Gastroesophageal sphincter (tissue), 3 donors: Measurements from ENCODE around the gene SLC25A45.

Experiments
- EP300 ChIP-seq: sonication (generic); formaldehyde crosslinking; IDR thresholded peaks from one replicate; pipeline ENCODE4 v1.6.1; 2017; ENCODE audit warnings: antibody characterized with exemption, mild to moderate bottlenecking
- POLR2A ChIP-seq, 2 donors: fragments of 450-650 bp; IDR thresholded peaks; one replicate each; pipeline ENCODE4 v1.6.1; 2017; ENCODE audit warnings: antibody characterized with exemption in 2 of 2, mild to moderate bottlenecking in 2 of 2, moderate library complexity in 1 of 2
- POLR2AphosphoS5 ChIP-seq: sonication (generic); formaldehyde crosslinking; IDR thresholded peaks from one replicate; pipeline ENCODE4 v1.6.1; 2017; ENCODE audit warnings: antibody characterized with exemption
- TF ChIP-seq, protein P1 (sequence below), 4 experiments: fragments of 200-600 bp in 2 of 4; fragments of 450-650 bp in 2 of 4; sonication (generic) in 1 of 4; IDR thresholded peaks; one replicate each; pipeline ENCODE4 v1.5.1; 2017 to 2019; ENCODE audit warnings: antibody characterized with exemption in 4 of 4, mild to moderate bottlenecking in 2 of 4, moderate library complexity in 2 of 4

DNA sequence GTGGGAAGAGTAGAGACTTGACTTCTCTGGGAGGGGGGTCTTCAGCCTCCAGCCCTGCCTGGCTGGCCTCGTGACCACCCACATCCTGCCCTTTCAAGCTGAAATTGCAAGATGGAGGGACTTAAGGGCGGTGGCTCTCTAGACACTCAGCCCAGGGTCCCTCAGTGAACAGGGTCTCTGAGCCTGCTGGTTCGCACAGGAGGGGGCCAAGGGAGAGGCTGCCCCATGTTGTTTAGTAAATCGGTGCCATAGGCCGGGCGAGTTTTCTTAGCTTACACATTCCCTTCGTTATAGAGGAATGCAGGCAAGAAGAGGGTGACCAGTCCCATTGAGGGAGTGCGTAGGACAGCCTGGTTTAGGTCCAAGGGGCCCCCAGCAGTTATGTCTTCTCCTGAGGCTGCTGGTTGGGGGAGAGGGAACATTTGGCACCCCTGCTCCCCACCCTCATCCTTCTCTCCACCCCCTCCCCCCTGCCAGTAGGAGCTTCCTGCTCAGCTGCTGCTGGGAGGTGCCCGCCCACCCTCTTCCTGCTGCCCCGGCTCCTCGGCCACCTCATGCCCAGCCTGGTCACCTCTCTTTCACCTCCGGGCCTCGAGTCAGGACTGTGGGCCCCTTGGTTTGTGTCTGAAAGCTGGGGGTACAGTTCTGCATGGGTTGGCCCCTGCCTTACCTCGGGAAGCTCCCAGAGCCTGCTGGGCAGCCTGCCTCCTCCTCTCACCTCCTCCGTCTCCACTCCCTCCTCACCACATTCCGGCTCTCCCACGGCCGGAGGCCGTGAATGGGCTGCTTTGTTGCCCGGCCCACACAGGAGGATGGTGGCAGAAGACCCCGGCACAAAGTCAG is 7.9 kb upstream of the SLC25A45 start:
- TF ChIP-seq, protein P1, sequence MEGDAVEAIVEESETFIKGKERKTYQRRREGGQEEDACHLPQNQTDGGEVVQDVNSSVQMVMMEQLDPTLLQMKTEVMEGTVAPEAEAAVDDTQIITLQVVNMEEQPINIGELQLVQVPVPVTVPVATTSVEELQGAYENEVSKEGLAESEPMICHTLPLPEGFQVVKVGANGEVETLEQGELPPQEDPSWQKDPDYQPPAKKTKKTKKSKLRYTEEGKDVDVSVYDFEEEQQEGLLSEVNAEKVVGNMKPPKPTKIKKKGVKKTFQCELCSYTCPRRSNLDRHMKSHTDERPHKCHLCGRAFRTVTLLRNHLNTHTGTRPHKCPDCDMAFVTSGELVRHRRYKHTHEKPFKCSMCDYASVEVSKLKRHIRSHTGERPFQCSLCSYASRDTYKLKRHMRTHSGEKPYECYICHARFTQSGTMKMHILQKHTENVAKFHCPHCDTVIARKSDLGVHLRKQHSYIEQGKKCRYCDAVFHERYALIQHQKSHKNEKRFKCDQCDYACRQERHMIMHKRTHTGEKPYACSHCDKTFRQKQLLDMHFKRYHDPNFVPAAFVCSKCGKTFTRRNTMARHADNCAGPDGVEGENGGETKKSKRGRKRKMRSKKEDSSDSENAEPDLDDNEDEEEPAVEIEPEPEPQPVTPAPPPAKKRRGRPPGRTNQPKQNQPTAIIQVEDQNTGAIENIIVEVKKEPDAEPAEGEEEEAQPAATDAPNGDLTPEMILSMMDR (IDR thresholded peaks at IDR 0.05): no peak
- no peak for TF ChIP-seq POLR2AphosphoS5
- no peak for TF ChIP-seq EP300
- TF ChIP-seq POLR2A (IDR thresholded peaks at IDR 0.05): no peak
